Measurements from ENCODE around the gene CFAP54.

CFAP54 gene

DNA sequence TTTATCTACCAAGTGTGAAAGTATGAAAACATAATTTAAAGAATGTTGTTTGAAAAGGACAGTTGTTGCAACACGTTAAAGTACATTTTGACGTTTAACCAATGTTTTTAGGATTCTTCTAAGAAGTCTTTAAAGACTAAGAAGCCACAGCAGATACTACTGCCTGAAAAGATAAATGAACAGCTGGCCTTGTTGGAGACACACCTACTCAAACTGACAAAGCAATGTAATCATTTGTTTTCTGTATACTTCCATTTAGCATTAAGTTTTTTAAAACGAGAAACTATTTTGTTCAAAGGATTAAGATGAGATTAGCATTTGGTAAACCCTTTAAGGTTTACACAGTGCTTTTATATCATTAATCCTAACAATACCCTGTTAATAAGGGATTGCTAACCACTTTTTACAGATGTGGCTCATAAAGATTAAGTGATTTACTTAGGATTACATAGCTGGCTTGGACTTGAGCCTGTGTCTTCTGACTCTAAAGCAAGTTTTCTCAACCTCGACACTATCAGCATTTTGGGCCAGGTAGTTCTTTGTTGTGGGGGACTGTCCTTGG lies 134.4 kb downstream of the CFAP54 start:
- H3F3A ChIP-seq (ENCODE audit: insufficient read depth, low read length) = no peaks in the 10 kb centered on the region
- no peak overlapping the region for H2AFZ ChIP-seq (ENCODE audit: low read length)
- no peaks in the 10 kb centered on the region for H3K9me2 ChIP-seq (ENCODE audit: low read depth, low read length)
- no peaks in the 10 kb centered on the region for H3K9me3 ChIP-seq (ENCODE audit: low read length)
- no peak overlapping the region for H3K9ac ChIP-seq (ENCODE audit: low read length)
- no peak for TF ChIP-seq EZH2 (IDR thresholded peaks at IDR 0.05; ENCODE audit: borderline replicate concordance, low read length)
- TF ChIP-seq, protein P1, sequence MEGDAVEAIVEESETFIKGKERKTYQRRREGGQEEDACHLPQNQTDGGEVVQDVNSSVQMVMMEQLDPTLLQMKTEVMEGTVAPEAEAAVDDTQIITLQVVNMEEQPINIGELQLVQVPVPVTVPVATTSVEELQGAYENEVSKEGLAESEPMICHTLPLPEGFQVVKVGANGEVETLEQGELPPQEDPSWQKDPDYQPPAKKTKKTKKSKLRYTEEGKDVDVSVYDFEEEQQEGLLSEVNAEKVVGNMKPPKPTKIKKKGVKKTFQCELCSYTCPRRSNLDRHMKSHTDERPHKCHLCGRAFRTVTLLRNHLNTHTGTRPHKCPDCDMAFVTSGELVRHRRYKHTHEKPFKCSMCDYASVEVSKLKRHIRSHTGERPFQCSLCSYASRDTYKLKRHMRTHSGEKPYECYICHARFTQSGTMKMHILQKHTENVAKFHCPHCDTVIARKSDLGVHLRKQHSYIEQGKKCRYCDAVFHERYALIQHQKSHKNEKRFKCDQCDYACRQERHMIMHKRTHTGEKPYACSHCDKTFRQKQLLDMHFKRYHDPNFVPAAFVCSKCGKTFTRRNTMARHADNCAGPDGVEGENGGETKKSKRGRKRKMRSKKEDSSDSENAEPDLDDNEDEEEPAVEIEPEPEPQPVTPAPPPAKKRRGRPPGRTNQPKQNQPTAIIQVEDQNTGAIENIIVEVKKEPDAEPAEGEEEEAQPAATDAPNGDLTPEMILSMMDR (IDR thresholded peaks at IDR 0.05; ENCODE audit: low read length) = no peak
- no peaks in the 10 kb centered on the region for H4K20me1 ChIP-seq (ENCODE audit: insufficient read depth, low read length)
- H3K36me3 ChIP-seq (ENCODE audit: insufficient read depth, low read length) = no peaks in the 10 kb centered on the region
- no peaks in the 10 kb centered on the region for H3K27me3 ChIP-seq (ENCODE audit: insufficient read depth, low read length)
- no peak overlapping the region for H3K4me3 ChIP-seq (ENCODE audit: low read depth, low read length, poor library complexity, severe bottlenecking)
- H3K27ac ChIP-seq (ENCODE audit: low read depth, low read length, poor library complexity, severe bottlenecking) = no peak overlapping the region
- H3K79me2 ChIP-seq (ENCODE audit: insufficient read depth, low read length) = no peaks in the 10 kb centered on the region
- H3K4me2 ChIP-seq (ENCODE audit: low read length) = no peak overlapping the region
- no peaks in the 10 kb centered on the region for H3K4me1 ChIP-seq (ENCODE audit: insufficient read depth, low read length, severe bottlenecking)

GRCh38 chr12:96635844-96636243 lies 146.5 kb downstream of the CFAP54 start:
- Histone ChIP-seq H4K20me1 (ENCODE audit: insufficient read depth, low read length) (no peaks in the 10 kb centered on the region), H3K79me2 (ENCODE audit: insufficient read depth, low read length) (no peaks in the 10 kb centered on the region), H3K4me3 (ENCODE audit: low read depth, low read length, poor library complexity, severe bottlenecking) (no peak overlapping the region), H3K4me1 (ENCODE audit: insufficient read depth, low read length, severe bottlenecking) (no peaks in the 10 kb centered on the region), H3K27ac (ENCODE audit: low read depth, low read length, poor library complexity, severe bottlenecking) (no peak overlapping the region), H3F3A (ENCODE audit: insufficient read depth, low read length) (no peaks in the 10 kb centered on the region), H3K9me2 (ENCODE audit: low read depth, low read length) (no peaks in the 10 kb centered on the region), H3K9ac (ENCODE audit: low read length) (no peak overlapping the region), H3K9me3 (ENCODE audit: low read length) (no peaks in the 10 kb centered on the region), H3K27me3 (ENCODE audit: insufficient read depth, low read length) (no peaks in the 10 kb centered on the region), H2AFZ (ENCODE audit: low read length) (no peak overlapping the region), H3K36me3 (ENCODE audit: insufficient read depth, low read length) (no peaks in the 10 kb centered on the region), H3K4me2 (ENCODE audit: low read length) (no peak overlapping the region)
- TF ChIP-seq EZH2 (IDR thresholded peaks at IDR 0.05; ENCODE audit: borderline replicate concordance, low read length) = no peak
- TF ChIP-seq, protein P1 (IDR thresholded peaks at IDR 0.05; ENCODE audit: low read length) = no peak

DNA sequence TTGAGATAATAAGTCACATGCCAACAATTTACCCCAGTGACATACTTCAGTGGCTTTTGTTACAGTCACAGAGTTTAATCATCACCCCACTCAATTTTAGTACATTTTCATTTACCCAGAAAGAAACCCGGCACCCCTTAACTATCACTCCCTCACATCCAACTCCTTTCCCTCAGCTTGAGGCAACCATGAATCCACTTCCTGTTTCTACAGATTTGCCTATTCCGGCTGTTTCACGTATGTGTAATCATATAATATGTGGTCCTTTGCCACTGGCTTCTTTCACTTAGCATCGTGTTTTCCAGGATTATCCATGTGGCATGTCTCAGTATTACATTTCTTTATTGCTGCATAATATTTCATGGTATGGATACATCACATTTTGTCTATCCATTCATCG lies 147.5 kb downstream of the CFAP54 start:
- no peak overlapping the region for H3K4me2 ChIP-seq (ENCODE audit: low read length)
- no peaks in the 10 kb centered on the region for H3K36me3 ChIP-seq (ENCODE audit: insufficient read depth, low read length)
- H3K9me2 ChIP-seq (ENCODE audit: low read depth, low read length) = no peaks in the 10 kb centered on the region
- no peak overlapping the region for H3K4me3 ChIP-seq (ENCODE audit: low read depth, low read length, poor library complexity, severe bottlenecking)
- H3F3A ChIP-seq (ENCODE audit: insufficient read depth, low read length) = no peaks in the 10 kb centered on the region
- H2AFZ ChIP-seq (ENCODE audit: low read length) = no peak overlapping the region
- H3K79me2 ChIP-seq (ENCODE audit: insufficient read depth, low read length) = no peaks in the 10 kb centered on the region
- H3K27me3 ChIP-seq (ENCODE audit: insufficient read depth, low read length) = no peaks in the 10 kb centered on the region
- TF ChIP-seq, protein P1 (IDR thresholded peaks at IDR 0.05; ENCODE audit: low read length) = no peak
- TF ChIP-seq EZH2 (IDR thresholded peaks at IDR 0.05; ENCODE audit: borderline replicate concordance, low read length) = no peak
- H3K4me1 ChIP-seq (ENCODE audit: insufficient read depth, low read length, severe bottlenecking) = no peaks in the 10 kb centered on the region
- H3K9me3 ChIP-seq (ENCODE audit: low read length) = no peaks in the 10 kb centered on the region
- no peak overlapping the region for H3K9ac ChIP-seq (ENCODE audit: low read length)
- no peaks in the 10 kb centered on the region for H4K20me1 ChIP-seq (ENCODE audit: insufficient read depth, low read length)
- H3K27ac ChIP-seq (ENCODE audit: low read depth, low read length, poor library complexity, severe bottlenecking) = no peak overlapping the region

All from OCI-LY1 (cell line).